ENCODE data around the gene FAM162A.
"Not testable (repeated sequence)": the region's sequence is repeated elsewhere in the genome, so short reads cannot be mapped to it uniquely, and the experiment has no call there.

The FAM162A gene

GRCh38 chr3:122356402-122356801 is 27.6 kb upstream of the FAM162A start:
- DNase-seq (ENCODE audit: insufficient read length, low spot score) = peak; percentile 13
- TF ChIP-seq POLR2A (IDR thresholded peaks at IDR 0.05; ENCODE audit: low read depth, low read length) = no peak
- no peak for TF ChIP-seq POLR2AphosphoS5 (IDR thresholded peaks at IDR 0.05; ENCODE audit: low read depth, low read length)
- no peak for TF ChIP-seq TAF1 (IDR thresholded peaks at IDR 0.05; ENCODE audit: low read depth, low read length)
- TF ChIP-seq SPI1 (IDR thresholded peaks at IDR 0.05; ENCODE audit: low read depth, low read length) = no peak
- TF ChIP-seq PAX5 (IDR thresholded peaks at IDR 0.05; ENCODE audit: insufficient read depth, low read length, severe bottlenecking) = no peak
- TF ChIP-seq POU2F2 (IDR thresholded peaks at IDR 0.05; ENCODE audit: low read depth, low read length) = no peak
- peak; percentile 89 for FAIRE-seq

GRCh38 chr3:122357828-122358702 is 25.9 kb upstream of the FAM162A start:
- DNase-seq (ENCODE audit: insufficient read length, low spot score) (no peak), FAIRE-seq (peak; percentile 45)
- TF ChIP-seq POU2F2 (IDR thresholded peaks at IDR 0.05; ENCODE audit: low read depth, low read length) = no peak
- no peak for TF ChIP-seq POLR2AphosphoS5 (IDR thresholded peaks at IDR 0.05; ENCODE audit: low read depth, low read length)
- no peak for TF ChIP-seq POLR2A (IDR thresholded peaks at IDR 0.05; ENCODE audit: low read depth, low read length)
- no peak for TF ChIP-seq PAX5 (IDR thresholded peaks at IDR 0.05; ENCODE audit: insufficient read depth, low read length, severe bottlenecking)
- no peak for TF ChIP-seq TAF1 (IDR thresholded peaks at IDR 0.05; ENCODE audit: low read depth, low read length)
- no peak for TF ChIP-seq SPI1 (IDR thresholded peaks at IDR 0.05; ENCODE audit: low read depth, low read length)

DNA sequence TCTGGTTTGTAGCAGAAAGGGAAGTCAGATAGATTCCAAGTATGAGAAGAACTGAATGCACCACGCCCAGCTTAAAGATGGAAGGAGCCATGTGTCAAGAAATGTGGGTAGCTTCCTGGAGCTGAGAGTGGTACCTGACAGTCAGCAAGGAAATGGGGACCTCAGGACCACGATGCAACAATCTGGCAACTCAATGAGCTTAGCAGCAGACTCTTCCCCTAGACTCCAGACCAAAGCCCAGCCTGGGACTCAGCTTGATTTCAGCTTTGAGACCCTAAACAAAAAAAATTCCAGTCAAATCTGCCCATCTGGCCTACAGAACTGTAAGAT is 25.3 kb upstream of the FAM162A start:
- DNase-seq (ENCODE audit: insufficient read length, low spot score) (no peak), FAIRE-seq (peak; percentile 16)
- TF ChIP-seq POLR2AphosphoS5 (IDR thresholded peaks at IDR 0.05; ENCODE audit: low read depth, low read length) = no peak
- no peak for TF ChIP-seq POLR2A (IDR thresholded peaks at IDR 0.05; ENCODE audit: low read depth, low read length)
- no peak for TF ChIP-seq POU2F2 (IDR thresholded peaks at IDR 0.05; ENCODE audit: low read depth, low read length)
- TF ChIP-seq TAF1 (IDR thresholded peaks at IDR 0.05; ENCODE audit: low read depth, low read length) = no peak
- TF ChIP-seq SPI1 (IDR thresholded peaks at IDR 0.05; ENCODE audit: low read depth, low read length) = no peak
- no peak for TF ChIP-seq PAX5 (IDR thresholded peaks at IDR 0.05; ENCODE audit: insufficient read depth, low read length, severe bottlenecking)

DNA sequence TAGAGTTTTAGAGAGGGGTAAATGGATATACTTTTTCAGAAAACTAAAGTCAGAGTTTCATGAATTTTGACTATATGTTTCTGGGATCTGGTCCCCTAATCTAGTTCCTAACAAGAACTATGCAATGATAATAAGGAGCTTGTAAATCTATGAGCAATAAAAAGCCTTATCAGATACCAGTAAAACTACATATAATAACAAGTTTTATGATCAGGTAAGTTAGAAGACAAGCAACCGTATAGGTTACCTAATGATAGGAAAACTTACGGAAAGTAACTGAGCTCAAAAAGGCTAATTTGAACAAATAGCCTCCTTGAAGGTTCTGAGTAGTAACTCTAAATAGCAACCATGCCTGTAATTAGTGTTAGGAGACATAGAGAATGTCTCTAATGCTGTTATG is 22.0 kb upstream of the FAM162A start:
- TF ChIP-seq POLR2A (IDR thresholded peaks at IDR 0.05; ENCODE audit: low read depth, low read length) (no peak), POU2F2 (IDR thresholded peaks at IDR 0.05; ENCODE audit: low read depth, low read length) (no peak), PAX5 (IDR thresholded peaks at IDR 0.05; ENCODE audit: insufficient read depth, low read length, severe bottlenecking) (no peak), SPI1 (IDR thresholded peaks at IDR 0.05; ENCODE audit: low read depth, low read length) (no peak), TAF1 (IDR thresholded peaks at IDR 0.05; ENCODE audit: low read depth, low read length) (no peak), POLR2AphosphoS5 (IDR thresholded peaks at IDR 0.05; ENCODE audit: low read depth, low read length) (no peak)
- no peak for FAIRE-seq
- no peak for DNase-seq (ENCODE audit: insufficient read length, low spot score)

DNA sequence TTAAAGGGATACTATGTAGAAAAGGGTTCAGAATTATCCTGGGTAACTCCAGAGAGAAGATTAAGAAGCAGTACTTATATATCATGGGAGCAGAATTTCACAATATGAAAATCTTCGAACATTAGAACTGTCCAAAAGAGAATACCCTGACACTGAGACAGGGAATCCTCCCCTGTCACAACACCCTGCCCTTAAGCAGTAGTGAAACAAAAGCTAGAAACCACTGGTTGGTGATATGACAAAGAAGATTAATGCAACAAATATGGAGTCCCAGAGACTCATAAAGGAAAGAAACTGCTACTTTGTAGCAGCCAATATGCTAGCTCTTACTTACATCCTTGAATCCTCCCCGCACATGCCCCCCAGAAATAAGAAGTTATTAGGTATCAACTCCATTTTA is 19.5 kb upstream of the FAM162A start:
- DNase-seq (ENCODE audit: insufficient read length, low spot score) (no peak), FAIRE-seq (no peak)

GRCh38 chr3:122365073-122365472 is 18.9 kb upstream of the FAM162A start:
- no peak for TF ChIP-seq PAX5 (IDR thresholded peaks at IDR 0.05; ENCODE audit: insufficient read depth, low read length, severe bottlenecking)
- no peak for TF ChIP-seq POU2F2 (IDR thresholded peaks at IDR 0.05; ENCODE audit: low read depth, low read length)
- no peak for TF ChIP-seq POLR2AphosphoS5 (IDR thresholded peaks at IDR 0.05; ENCODE audit: low read depth, low read length)
- no peak for TF ChIP-seq POLR2A (IDR thresholded peaks at IDR 0.05; ENCODE audit: low read depth, low read length)
- TF ChIP-seq TAF1 (IDR thresholded peaks at IDR 0.05; ENCODE audit: low read depth, low read length) = no peak
- TF ChIP-seq SPI1 (IDR thresholded peaks at IDR 0.05; ENCODE audit: low read depth, low read length) = no peak
- DNase-seq (ENCODE audit: insufficient read length, low spot score) (no peak), FAIRE-seq (no peak)

More for the DNA sequence above, 19.5 kb upstream of the FAM162A start:
- no peak for TF ChIP-seq SPI1 (IDR thresholded peaks at IDR 0.05; ENCODE audit: low read depth, low read length)
- no peak for TF ChIP-seq POU2F2 (IDR thresholded peaks at IDR 0.05; ENCODE audit: low read depth, low read length)
- TF ChIP-seq TAF1 (IDR thresholded peaks at IDR 0.05; ENCODE audit: low read depth, low read length) = no peak
- TF ChIP-seq PAX5 (IDR thresholded peaks at IDR 0.05; ENCODE audit: insufficient read depth, low read length, severe bottlenecking) = no peak
- no peak for TF ChIP-seq POLR2A (IDR thresholded peaks at IDR 0.05; ENCODE audit: low read depth, low read length)
- TF ChIP-seq POLR2AphosphoS5 (IDR thresholded peaks at IDR 0.05; ENCODE audit: low read depth, low read length) = no peak

GRCh38 chr3:122365582-122366378 is 18.2 kb upstream of the FAM162A start:
- FAIRE-seq; DNase-seq (ENCODE audit: insufficient read length, low spot score): not testable (repeated sequence)

GRCh38 chr3:122366379-122366749 is 17.6 kb upstream of the FAM162A start:
- no peak for TF ChIP-seq POU2F2 (IDR thresholded peaks at IDR 0.05; ENCODE audit: low read depth, low read length)
- FAIRE-seq (peak; percentile 57), DNase-seq (ENCODE audit: insufficient read length, low spot score) (no peak)

DNA sequence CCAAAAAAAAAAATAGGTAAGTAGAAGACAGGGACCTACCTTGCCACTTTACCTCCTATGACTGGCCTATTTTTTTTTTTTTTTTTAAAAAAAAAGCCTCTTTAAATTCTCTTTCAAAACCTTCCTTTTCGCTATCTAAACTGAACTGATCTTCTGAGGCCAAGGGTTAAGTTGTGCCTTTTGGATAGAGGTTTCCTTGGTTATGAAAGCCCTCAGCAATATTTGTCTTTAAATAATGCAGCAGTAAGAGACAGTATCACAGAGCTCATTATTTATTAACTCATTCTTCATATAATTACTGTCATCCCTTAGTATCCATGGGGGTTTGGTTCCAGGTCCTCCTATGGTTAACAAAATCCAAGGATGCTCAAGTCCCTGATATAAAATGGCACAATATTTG is 9.9 kb upstream of the FAM162A start:
- FAIRE-seq = no peak

DNA sequence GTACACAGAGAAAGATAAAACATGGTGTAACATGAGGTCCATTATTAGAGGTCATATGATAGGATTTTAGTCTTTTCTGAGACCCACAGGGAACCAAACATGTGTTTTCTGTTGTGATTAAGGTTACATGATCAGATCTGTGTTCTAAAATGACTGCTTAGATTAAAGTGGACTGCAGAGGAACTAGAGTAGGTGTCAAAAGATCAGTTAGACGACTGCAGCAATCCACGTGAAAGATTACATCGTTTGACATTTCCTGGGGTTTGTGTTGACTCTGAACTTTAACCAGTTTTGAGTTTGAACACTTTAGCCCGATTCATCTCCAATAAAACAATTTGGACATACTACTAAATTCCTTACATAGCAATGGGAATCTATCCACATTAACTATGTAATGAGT is 6.0 kb upstream of the FAM162A start:
- FAIRE-seq (peak; percentile 60), DNase-seq (ENCODE audit: insufficient read length, low spot score) (no peak)
- TF ChIP-seq POLR2AphosphoS5 (IDR thresholded peaks at IDR 0.05; ENCODE audit: low read depth, low read length) (no peak), SPI1 (IDR thresholded peaks at IDR 0.05; ENCODE audit: low read depth, low read length) (no peak), POU2F2 (IDR thresholded peaks at IDR 0.05; ENCODE audit: low read depth, low read length) (no peak), PAX5 (IDR thresholded peaks at IDR 0.05; ENCODE audit: insufficient read depth, low read length, severe bottlenecking) (no peak), TAF1 (IDR thresholded peaks at IDR 0.05; ENCODE audit: low read depth, low read length) (no peak), POLR2A (IDR thresholded peaks at IDR 0.05; ENCODE audit: low read depth, low read length) (no peak)

More for the DNA sequence above, 9.9 kb upstream of the FAM162A start:
- TF ChIP-seq SPI1 (IDR thresholded peaks at IDR 0.05; ENCODE audit: low read depth, low read length) (no peak), POU2F2 (IDR thresholded peaks at IDR 0.05; ENCODE audit: low read depth, low read length) (no peak), POLR2AphosphoS5 (IDR thresholded peaks at IDR 0.05; ENCODE audit: low read depth, low read length) (no peak), TAF1 (IDR thresholded peaks at IDR 0.05; ENCODE audit: low read depth, low read length) (no peak)
- DNase-seq (ENCODE audit: insufficient read length, low spot score) = no peak

Measured in GM12891 (cell line).